HL-60 (cell line): ENCODE data around the gene CPAMD8.
"Not testable (repeated sequence)": the region's sequence is repeated elsewhere in the genome, so short reads cannot be mapped to it uniquely, and the experiment has no call there.

Experiments used
- DNase-seq, 2 experiments: peaks; one replicate each; pipeline ENCODE4 v3.0.0-alpha.2; 2010 to 2020; ENCODE audit warnings: low read depth in 1 of 2, low spot score in 1 of 2
- H3K27ac ChIP-seq: fragments of 250-450 bp; sonication (Bioruptor Pico); replicated peaks from 2 replicates; pipeline ENCODE4 v1.5.1; 2020; ENCODE audit warnings: mild to moderate bottlenecking, moderate library complexity
- H3K27me3 ChIP-seq: fragments of 250-450 bp; sonication (Bioruptor Pico); 2 replicates; pipeline ENCODE4 v1.5.1; 2021; ENCODE audit warnings: mild to moderate bottlenecking, moderate library complexity; ENCODE audit not compliant: insufficient read depth, poor library complexity, severe bottlenecking
- H3K4me3 ChIP-seq: replicated peaks from 2 replicates; pipeline ENCODE4 v1.5.1; 2011; ENCODE audit warnings: mild to moderate bottlenecking, control low read depth, low read length; ENCODE audit not compliant: insufficient read depth
- GABPA ChIP-seq: IDR thresholded peaks from 2 replicates; pipeline ENCODE4 v1.6.1; 2012; ENCODE audit warnings: low read depth
- POLR2AphosphoS5 ChIP-seq: IDR thresholded peaks from 2 replicates; pipeline ENCODE4 v1.6.1; 2012; ENCODE audit warnings: low read depth
- SPI1 ChIP-seq: IDR thresholded peaks from 2 replicates; pipeline ENCODE4 v1.6.1; 2012; ENCODE audit warnings: low read depth, mild to moderate bottlenecking, borderline replicate concordance
- TF ChIP-seq, protein P1 (sequence below): IDR thresholded peaks from one replicate; pipeline ENCODE4 v1.5.1; 2011; ENCODE audit warnings: low read length, control low read depth, inconsistent platforms; ENCODE audit not compliant: insufficient read depth
- TF ChIP-seq, protein P2 (sequence below): IDR thresholded peaks from 2 replicates; pipeline ENCODE4 v1.6.1; 2012; ENCODE audit warnings: low read depth; ENCODE audit not compliant: insufficient replicate concordance

Gene CPAMD8

GRCh38 chr19:16945762-16946465 is 80.7 kb downstream of the CPAMD8 start:
- Histone ChIP-seq H3K4me3 (no peak overlapping the region), H3K27ac (no peak overlapping the region), H3K27me3 (no peaks in the 10 kb centered on the region)
- no peak for DNase-seq
- TF ChIP-seq, protein P1, sequence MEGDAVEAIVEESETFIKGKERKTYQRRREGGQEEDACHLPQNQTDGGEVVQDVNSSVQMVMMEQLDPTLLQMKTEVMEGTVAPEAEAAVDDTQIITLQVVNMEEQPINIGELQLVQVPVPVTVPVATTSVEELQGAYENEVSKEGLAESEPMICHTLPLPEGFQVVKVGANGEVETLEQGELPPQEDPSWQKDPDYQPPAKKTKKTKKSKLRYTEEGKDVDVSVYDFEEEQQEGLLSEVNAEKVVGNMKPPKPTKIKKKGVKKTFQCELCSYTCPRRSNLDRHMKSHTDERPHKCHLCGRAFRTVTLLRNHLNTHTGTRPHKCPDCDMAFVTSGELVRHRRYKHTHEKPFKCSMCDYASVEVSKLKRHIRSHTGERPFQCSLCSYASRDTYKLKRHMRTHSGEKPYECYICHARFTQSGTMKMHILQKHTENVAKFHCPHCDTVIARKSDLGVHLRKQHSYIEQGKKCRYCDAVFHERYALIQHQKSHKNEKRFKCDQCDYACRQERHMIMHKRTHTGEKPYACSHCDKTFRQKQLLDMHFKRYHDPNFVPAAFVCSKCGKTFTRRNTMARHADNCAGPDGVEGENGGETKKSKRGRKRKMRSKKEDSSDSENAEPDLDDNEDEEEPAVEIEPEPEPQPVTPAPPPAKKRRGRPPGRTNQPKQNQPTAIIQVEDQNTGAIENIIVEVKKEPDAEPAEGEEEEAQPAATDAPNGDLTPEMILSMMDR: no peak
- TF ChIP-seq GABPA (no peak), POLR2AphosphoS5 (no peak), SPI1 (no peak)
- TF ChIP-seq, protein P2, sequence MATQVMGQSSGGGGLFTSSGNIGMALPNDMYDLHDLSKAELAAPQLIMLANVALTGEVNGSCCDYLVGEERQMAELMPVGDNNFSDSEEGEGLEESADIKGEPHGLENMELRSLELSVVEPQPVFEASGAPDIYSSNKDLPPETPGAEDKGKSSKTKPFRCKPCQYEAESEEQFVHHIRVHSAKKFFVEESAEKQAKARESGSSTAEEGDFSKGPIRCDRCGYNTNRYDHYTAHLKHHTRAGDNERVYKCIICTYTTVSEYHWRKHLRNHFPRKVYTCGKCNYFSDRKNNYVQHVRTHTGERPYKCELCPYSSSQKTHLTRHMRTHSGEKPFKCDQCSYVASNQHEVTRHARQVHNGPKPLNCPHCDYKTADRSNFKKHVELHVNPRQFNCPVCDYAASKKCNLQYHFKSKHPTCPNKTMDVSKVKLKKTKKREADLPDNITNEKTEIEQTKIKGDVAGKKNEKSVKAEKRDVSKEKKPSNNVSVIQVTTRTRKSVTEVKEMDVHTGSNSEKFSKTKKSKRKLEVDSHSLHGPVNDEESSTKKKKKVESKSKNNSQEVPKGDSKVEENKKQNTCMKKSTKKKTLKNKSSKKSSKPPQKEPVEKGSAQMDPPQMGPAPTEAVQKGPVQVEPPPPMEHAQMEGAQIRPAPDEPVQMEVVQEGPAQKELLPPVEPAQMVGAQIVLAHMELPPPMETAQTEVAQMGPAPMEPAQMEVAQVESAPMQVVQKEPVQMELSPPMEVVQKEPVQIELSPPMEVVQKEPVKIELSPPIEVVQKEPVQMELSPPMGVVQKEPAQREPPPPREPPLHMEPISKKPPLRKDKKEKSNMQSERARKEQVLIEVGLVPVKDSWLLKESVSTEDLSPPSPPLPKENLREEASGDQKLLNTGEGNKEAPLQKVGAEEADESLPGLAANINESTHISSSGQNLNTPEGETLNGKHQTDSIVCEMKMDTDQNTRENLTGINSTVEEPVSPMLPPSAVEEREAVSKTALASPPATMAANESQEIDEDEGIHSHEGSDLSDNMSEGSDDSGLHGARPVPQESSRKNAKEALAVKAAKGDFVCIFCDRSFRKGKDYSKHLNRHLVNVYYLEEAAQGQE: no peak

DNA sequence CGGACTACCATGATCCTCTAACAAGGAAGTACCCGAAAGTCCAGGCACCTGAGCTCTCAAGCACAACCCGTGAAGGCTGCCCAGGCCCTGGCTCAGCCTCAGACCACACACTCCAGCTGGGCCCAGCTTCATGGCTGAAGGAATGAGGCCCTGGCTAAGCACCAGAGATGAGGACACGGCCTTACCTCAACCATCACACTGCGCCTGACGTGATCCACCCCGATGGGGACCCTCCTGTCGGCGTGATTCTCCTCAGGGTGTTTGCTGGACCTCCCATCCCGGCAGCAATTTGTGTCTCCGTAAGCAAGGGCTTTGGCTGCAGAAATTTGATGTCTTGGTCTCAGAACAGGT is 81.3 kb downstream of the CPAMD8 start:
- no peak overlapping the region for H3K4me3 ChIP-seq
- no peak for TF ChIP-seq SPI1
- TF ChIP-seq, protein P1: no peak
- TF ChIP-seq GABPA: no peak
- no peaks in the 10 kb centered on the region for H3K27me3 ChIP-seq
- no peak for DNase-seq
- no peak overlapping the region for H3K27ac ChIP-seq

DNA sequence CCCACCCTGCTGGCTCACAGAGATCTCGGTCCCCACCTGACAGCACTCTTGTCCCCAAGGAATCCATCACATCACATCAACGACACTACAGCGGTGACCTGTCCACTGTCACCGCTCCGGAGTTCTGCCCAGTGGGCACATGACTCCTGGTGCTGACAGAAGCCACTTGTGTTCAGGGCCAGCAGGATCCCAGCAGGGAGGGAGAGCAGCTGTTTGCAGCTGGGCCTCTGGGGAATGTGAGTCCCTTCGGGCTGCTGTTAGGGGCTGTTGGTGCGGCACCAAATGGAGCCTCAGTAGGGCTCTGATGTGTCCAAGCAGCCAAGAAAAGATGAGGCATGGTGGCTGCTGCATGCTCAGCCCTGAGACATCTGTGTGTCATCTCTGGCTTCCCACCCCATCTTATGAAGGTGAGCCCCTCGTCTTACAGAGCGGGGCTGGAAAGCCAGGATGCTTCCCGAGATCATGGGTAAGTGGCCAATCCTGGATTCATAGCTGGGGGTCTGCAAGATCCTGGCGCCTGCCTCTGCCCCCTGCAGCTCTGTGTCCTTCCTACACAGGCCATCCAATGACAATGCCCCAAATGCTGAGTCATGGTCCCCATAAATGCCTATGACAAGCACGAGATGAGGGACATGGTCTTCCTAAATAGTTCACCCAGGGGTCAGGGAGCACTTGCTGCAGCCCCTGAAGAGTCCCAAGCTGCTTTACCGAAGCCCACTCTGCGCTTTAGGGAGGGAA is 81.8 kb downstream of the CPAMD8 start:
- TF ChIP-seq GABPA (no peak), SPI1 (no peak)
- TF ChIP-seq, protein P2: no peak
- DNase-seq: no peak
- Histone ChIP-seq H3K4me3 (no peak overlapping the region), H3K27ac (no peak overlapping the region), H3K27me3 (no peaks in the 10 kb centered on the region)

DNA sequence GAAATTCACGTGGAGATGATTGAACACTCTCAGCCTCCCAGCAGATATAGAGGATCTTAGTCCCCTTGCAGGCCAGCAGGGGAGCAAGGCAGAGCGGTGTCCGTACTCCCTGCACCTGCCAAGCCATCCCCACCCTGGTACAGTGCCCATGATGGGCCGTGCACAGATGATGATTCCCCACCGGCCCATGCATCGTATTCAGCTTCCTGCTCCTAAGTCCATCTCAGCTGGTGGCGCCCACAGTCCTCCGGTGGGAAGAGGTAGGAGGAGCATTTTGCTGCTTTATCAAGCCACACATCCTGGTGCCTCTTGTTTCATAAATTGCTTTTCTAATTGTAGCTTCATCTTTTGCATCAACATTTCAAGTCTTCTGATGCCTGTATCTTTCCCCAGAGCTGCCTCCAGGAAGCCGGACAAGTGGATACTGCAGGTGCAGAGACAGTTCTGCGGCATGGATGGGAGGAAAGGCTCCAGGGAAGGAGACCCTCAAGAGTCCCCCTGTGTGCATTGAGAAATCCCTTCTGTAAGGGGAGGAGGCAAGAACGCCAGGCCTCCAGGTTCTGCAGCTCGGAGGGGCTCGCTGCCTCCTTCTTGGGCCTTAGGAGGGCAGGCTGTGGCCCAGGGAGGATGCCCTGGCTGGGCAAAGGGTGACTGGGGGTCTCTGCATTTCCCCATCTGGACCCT is 82.5 kb downstream of the CPAMD8 start:
- no peak for DNase-seq
- no peaks in the 10 kb centered on the region for H3K27me3 ChIP-seq
- no peak overlapping the region for H3K4me3 ChIP-seq
- no peak overlapping the region for H3K27ac ChIP-seq
- TF ChIP-seq SPI1 (no peak), GABPA (no peak), POLR2AphosphoS5 (no peak)
- TF ChIP-seq, protein P1: no peak
- TF ChIP-seq, protein P2: no peak

- not testable (repeated sequence) for H3K4me3 ChIP-seq, H3K27me3 ChIP-seq, DNase-seq, H3K27ac ChIP-seq
These were observed 83.5 kb downstream of the CPAMD8 start for GRCh38 chr19:16943090-16943489.
